ENCODE results near the gene ADGRA1.

DNA sequence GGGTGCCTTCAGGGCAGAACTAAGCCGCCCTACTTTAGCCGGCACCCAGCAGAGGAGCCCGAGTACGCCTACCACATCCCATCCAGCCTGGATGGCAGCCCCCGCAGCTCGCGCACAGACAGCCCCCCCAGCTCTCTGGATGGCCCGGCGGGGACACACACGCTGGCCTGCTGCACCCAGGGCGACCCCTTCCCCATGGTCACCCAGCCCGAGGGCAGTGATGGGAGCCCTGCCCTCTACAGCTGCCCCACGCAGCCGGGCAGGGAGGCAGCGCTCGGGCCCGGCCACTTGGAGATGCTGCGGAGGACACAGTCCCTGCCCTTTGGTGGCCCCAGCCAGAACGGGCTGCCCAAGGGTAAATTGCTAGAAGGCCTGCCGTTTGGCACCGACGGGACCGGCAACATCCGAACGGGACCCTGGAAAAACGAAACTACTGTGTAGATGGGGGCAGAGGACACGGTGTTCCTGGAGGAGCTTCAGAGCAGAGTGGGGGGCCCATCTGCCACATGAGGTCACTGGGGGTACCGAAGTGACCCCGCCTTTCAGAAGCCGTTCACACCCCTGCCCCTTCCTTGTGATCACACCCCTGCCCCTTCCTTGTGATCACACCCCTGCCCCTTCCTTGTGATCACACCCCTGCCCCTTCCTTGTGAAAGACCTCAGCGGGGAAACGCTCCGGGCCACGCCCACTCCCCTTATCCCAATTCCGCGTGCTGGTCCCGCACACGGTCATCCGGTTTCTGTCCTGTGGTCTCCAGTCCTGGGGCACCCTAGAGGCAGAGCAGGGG lies 41.5 kb downstream of the ADGRA1 start:
- TF ChIP-seq, protein P1, sequence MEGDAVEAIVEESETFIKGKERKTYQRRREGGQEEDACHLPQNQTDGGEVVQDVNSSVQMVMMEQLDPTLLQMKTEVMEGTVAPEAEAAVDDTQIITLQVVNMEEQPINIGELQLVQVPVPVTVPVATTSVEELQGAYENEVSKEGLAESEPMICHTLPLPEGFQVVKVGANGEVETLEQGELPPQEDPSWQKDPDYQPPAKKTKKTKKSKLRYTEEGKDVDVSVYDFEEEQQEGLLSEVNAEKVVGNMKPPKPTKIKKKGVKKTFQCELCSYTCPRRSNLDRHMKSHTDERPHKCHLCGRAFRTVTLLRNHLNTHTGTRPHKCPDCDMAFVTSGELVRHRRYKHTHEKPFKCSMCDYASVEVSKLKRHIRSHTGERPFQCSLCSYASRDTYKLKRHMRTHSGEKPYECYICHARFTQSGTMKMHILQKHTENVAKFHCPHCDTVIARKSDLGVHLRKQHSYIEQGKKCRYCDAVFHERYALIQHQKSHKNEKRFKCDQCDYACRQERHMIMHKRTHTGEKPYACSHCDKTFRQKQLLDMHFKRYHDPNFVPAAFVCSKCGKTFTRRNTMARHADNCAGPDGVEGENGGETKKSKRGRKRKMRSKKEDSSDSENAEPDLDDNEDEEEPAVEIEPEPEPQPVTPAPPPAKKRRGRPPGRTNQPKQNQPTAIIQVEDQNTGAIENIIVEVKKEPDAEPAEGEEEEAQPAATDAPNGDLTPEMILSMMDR (IDR thresholded peaks at IDR 0.05; ENCODE audit: low read depth, low read length) = no peak
- no peak for TF ChIP-seq EZH2phosphoT487 (IDR thresholded peaks at IDR 0.05; ENCODE audit: low read depth)
